Right lobe of liver (tissue), 4 donors: ENCODE results near the gene HUS1.

Experiments
- POLR2A ChIP-seq: fragments of 450-650 bp; IDR thresholded peaks from one replicate; pipeline ENCODE4 v1.6.1; 2017; ENCODE audit warnings: antibody characterized with exemption, mild to moderate bottlenecking
- TF ChIP-seq, protein P1 (sequence below), 4 donors: fragments of 200-600 bp in 3 of 4; fragments of 450-650 bp in 1 of 4; IDR thresholded peaks; one replicate each; pipeline versions ENCODE4 v1.5.1 to v1.8.0; 2016 to 2022; ENCODE audit warnings: antibody characterized with exemption in 4 of 4, mild to moderate bottlenecking in 2 of 4
- donor health status: DM: no; HTN: no; CAD: no.
- donor health status: DM: no; HTN: no; CAD: no.
- donor health status: DM: no; HTN: yes; CAD: no.

GRCh38 chr7:47935336-47935735, 44.1 kb downstream of the HUS1 start:
- TF ChIP-seq POLR2A = no peak
- TF ChIP-seq, protein P1, sequence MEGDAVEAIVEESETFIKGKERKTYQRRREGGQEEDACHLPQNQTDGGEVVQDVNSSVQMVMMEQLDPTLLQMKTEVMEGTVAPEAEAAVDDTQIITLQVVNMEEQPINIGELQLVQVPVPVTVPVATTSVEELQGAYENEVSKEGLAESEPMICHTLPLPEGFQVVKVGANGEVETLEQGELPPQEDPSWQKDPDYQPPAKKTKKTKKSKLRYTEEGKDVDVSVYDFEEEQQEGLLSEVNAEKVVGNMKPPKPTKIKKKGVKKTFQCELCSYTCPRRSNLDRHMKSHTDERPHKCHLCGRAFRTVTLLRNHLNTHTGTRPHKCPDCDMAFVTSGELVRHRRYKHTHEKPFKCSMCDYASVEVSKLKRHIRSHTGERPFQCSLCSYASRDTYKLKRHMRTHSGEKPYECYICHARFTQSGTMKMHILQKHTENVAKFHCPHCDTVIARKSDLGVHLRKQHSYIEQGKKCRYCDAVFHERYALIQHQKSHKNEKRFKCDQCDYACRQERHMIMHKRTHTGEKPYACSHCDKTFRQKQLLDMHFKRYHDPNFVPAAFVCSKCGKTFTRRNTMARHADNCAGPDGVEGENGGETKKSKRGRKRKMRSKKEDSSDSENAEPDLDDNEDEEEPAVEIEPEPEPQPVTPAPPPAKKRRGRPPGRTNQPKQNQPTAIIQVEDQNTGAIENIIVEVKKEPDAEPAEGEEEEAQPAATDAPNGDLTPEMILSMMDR (IDR thresholded peaks at IDR 0.05) = no peak
